B cell (primary cell): ENCODE data around the gene NTM.

ENCODE experiments used
- EZH2 ChIP-seq: IDR thresholded peaks from 2 replicates; pipeline ENCODE4 v1.6.1; 2012; ENCODE audit warnings: borderline replicate concordance, low read depth, mild to moderate bottlenecking, moderate library complexity, low read length; ENCODE audit not compliant: insufficient read depth, poor library complexity, severe bottlenecking
- TF ChIP-seq, protein P1 (sequence below): fragments of 200-600 bp; IDR thresholded peaks from one replicate; pipeline ENCODE4 v1.8.0; 2022; ENCODE audit warnings: antibody characterized with exemption, mild to moderate bottlenecking

DNA sequence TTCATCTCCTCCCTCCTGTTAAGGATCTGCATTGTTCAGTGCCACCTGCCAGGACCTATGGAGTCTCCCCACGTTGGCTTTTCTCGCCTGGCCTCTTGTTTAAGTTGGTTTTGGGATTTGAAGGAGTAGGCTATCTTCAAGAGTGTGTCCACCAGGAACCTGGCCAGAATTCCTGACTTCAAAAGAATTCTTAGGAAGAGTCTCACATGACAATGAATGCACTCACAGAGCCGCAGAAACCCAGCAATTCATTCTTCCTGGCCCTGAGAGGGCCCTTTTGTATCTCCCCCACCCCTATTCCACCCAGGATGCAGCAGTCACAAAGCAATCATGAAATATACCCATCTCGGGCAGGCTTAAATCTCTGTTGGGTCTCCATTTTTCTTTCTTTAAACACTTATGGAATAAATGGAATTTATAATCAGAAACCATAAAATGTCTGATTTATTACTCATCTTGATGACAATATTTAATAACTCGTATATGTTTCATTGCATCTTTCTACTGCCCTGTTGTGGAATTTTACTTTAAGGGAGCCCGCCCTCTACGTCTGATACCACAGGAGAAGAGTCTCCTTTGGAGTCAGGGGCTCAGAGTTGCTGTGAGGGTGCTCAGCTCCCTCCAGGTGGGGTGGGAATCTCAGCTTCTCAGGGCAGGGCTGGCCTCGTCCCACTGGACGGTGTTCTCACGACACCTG is 507.0 kb downstream of the NTM start:
- TF ChIP-seq, protein P1, sequence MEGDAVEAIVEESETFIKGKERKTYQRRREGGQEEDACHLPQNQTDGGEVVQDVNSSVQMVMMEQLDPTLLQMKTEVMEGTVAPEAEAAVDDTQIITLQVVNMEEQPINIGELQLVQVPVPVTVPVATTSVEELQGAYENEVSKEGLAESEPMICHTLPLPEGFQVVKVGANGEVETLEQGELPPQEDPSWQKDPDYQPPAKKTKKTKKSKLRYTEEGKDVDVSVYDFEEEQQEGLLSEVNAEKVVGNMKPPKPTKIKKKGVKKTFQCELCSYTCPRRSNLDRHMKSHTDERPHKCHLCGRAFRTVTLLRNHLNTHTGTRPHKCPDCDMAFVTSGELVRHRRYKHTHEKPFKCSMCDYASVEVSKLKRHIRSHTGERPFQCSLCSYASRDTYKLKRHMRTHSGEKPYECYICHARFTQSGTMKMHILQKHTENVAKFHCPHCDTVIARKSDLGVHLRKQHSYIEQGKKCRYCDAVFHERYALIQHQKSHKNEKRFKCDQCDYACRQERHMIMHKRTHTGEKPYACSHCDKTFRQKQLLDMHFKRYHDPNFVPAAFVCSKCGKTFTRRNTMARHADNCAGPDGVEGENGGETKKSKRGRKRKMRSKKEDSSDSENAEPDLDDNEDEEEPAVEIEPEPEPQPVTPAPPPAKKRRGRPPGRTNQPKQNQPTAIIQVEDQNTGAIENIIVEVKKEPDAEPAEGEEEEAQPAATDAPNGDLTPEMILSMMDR: no peak
- no peak for TF ChIP-seq EZH2
